SK-N-SH (cell line): ENCODE data around the gene G6PC1.

Experiments used
- CHD2 ChIP-seq: fragments of 150-350 bp; IDR thresholded peaks from 2 replicates; pipeline ENCODE4 v1.6.1; 2018; ENCODE audit warnings: low read length; ENCODE audit not compliant: partially characterized antibody
- EP300 ChIP-seq, 2 experiments: IDR thresholded peaks; 2 replicates each; pipeline versions ENCODE4 v1.4.0 to v1.6.1; 2012; ENCODE audit warnings: borderline replicate concordance in 1 of 2, low read depth in 1 of 2, low read length in 1 of 2
- FOXJ3 ChIP-seq: sonication (generic); formaldehyde crosslinking; IDR thresholded peaks from 2 replicates; pipeline ENCODE4 v1.5.1; 2020; ENCODE audit warnings: mild to moderate bottlenecking, missing genetic modification reagents
- GABPA ChIP-seq: IDR thresholded peaks from 2 replicates; pipeline ENCODE4 v1.4.0; 2012; ENCODE audit warnings: low read depth, mild to moderate bottlenecking
- GATA2 ChIP-seq: sonication (generic); formaldehyde crosslinking; IDR thresholded peaks from 2 replicates; pipeline ENCODE4 v1.5.0; 2020; ENCODE audit warnings: mild to moderate bottlenecking, missing genetic modification reagents
- RCOR1 ChIP-seq: fragments of 150-350 bp; IDR thresholded peaks from 2 replicates; pipeline ENCODE4 v1.6.1; 2017; ENCODE audit warnings: antibody characterized with exemption, low read length
- RFX5 ChIP-seq: IDR thresholded peaks from 2 replicates; pipeline ENCODE4 v1.6.1; 2012; ENCODE audit warnings: mild to moderate bottlenecking, improper control_type of control experiment, low read length
- SIN3A ChIP-seq: IDR thresholded peaks from 2 replicates; pipeline ENCODE4 v1.6.1; 2012; ENCODE audit warnings: low read depth, mild to moderate bottlenecking, low read length, moderate library complexity, borderline replicate concordance
- TF ChIP-seq, protein P1 (sequence below): fragments of 200-600 bp; sonication (generic); IDR thresholded peaks from 2 replicates; pipeline ENCODE4 v1.6.1; 2017; ENCODE audit warnings: antibody characterized with exemption, mild to moderate bottlenecking, moderate library complexity

DNA sequence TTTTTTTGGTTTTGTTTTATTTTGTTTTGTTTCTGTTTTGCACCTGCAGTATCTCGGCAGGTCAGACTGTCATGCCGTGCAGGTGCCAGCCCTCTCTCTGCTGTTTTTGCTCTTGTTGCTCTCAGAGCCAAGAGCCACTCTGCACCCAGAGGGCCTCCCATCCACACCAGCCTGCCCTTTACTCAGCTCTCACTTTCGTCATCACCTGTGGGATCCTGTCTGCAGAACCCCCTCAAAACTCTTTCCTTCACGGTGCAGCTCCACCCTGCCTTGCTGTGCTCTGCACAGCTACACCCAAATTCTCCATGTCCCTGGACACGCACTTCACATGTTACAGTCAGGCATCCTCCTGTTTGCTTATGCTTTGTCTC is 47.0 kb upstream of the G6PC1 start:
- TF ChIP-seq SIN3A (no peak), FOXJ3 (CRISPR knock-in tag) (no peak), GATA2 (CRISPR knock-in tag) (no peak), RCOR1 (no peak), EP300 (IDR thresholded peaks at IDR 0.05; ENCODE audit: borderline replicate concordance in 1 of 2, low read depth in 1 of 2, low read length in 1 of 2) (no peak), RFX5 (no peak), CHD2 (no peak), GABPA (no peak)
- TF ChIP-seq, protein P1, sequence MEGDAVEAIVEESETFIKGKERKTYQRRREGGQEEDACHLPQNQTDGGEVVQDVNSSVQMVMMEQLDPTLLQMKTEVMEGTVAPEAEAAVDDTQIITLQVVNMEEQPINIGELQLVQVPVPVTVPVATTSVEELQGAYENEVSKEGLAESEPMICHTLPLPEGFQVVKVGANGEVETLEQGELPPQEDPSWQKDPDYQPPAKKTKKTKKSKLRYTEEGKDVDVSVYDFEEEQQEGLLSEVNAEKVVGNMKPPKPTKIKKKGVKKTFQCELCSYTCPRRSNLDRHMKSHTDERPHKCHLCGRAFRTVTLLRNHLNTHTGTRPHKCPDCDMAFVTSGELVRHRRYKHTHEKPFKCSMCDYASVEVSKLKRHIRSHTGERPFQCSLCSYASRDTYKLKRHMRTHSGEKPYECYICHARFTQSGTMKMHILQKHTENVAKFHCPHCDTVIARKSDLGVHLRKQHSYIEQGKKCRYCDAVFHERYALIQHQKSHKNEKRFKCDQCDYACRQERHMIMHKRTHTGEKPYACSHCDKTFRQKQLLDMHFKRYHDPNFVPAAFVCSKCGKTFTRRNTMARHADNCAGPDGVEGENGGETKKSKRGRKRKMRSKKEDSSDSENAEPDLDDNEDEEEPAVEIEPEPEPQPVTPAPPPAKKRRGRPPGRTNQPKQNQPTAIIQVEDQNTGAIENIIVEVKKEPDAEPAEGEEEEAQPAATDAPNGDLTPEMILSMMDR: no peak
